IMR-90 (cell line): ENCODE results near the gene ARF1. TPM values are rescaled to one million over a fixed set of nuclear protein-coding genes. Genes with fewer than 3 reads are reported as not detected.

Experiments
- ATAC-seq: fragments of 200-7000 bp; cut with Tn5 transposase; 2 replicates; pipeline ENCODE4 v1.9.1; 2020; ENCODE audit warnings: low read depth, mild to moderate bottlenecking, moderate library complexity
- BruUV-seq: library from RNA; stranded (reverse); fragments of 400-500 nt; replicated peaks from 2 replicates; lab custom pipeline; 2021; lab: Mats Ljungman, UMichigan
- CTCF ChIA-PET: fragments of 300-600 bp; formaldehyde crosslinking; extraction: SDS; loops from one replicate; lab custom pipeline; 2021; ENCODE audit warnings: antibody characterized with exemption; lab: Yijun Ruan, JAX
- POLR2A ChIA-PET: fragments of 300-600 bp; sonication (Branson Sonifier 250); formaldehyde crosslinking; loops from one replicate; lab custom pipeline; 2022; ENCODE audit warnings: antibody characterized with exemption; ENCODE audit not compliant: unreplicated experiment; lab: Charles Lee
- DNase-seq: peaks from one replicate; pipeline ENCODE4 v3.0.0; 2013
- H2AFZ ChIP-seq: replicated peaks from 2 replicates; pipeline ENCODE3; 2013; ENCODE audit warnings: low read length, mild to moderate bottlenecking; ENCODE audit not compliant: poor library complexity
- H2AK5ac ChIP-seq: 2 replicates; pipeline ENCODE4 v1.6.1; 2013; ENCODE audit warnings: low read depth, low read length, inconsistent platforms
- H2AK9ac ChIP-seq: replicated peaks from 2 replicates; pipeline ENCODE3; 2013; ENCODE audit warnings: mild to moderate bottlenecking, low read depth, low read length, moderate library complexity; ENCODE audit not compliant: poor library complexity
- H2BK120ac ChIP-seq: 2 replicates; pipeline ENCODE4 v1.6.1; 2013; ENCODE audit warnings: low read depth, low read length, inconsistent platforms
- H2BK15ac ChIP-seq: 3 replicates; pipeline ENCODE4 v1.6.1; 2013; ENCODE audit warnings: low read depth, low read length, inconsistent platforms
- H2BK20ac ChIP-seq: 2 replicates; pipeline ENCODE4 v1.6.1; 2013; ENCODE audit warnings: low read depth, mild to moderate bottlenecking, inconsistent platforms, low read length, moderate library complexity
- H2BK5ac ChIP-seq: 2 replicates; pipeline ENCODE4 v1.6.1; 2013; ENCODE audit warnings: mild to moderate bottlenecking, low read depth, low read length, inconsistent platforms; ENCODE audit not compliant: poor library complexity, severe bottlenecking
- H3K14ac ChIP-seq: replicated peaks from 2 replicates; pipeline ENCODE4 v1.6.1; 2013; ENCODE audit warnings: low read depth, low read length, inconsistent platforms
- H3K18ac ChIP-seq: 2 replicates; pipeline ENCODE4 v1.6.1; 2013; ENCODE audit warnings: low read depth, low read length, control low read depth
- H3K23ac ChIP-seq: 2 replicates; pipeline ENCODE4 v1.6.1; 2013; ENCODE audit warnings: low read depth, low read length, inconsistent platforms
- H3K27ac ChIP-seq: 2 replicates; pipeline ENCODE4 v1.5.1; 2013; ENCODE audit warnings: mild to moderate bottlenecking, control low read depth, low read length; ENCODE audit not compliant: insufficient read depth
- H3K27me3 ChIP-seq: 2 replicates; pipeline ENCODE4 v1.6.1; 2013; ENCODE audit warnings: low read length; ENCODE audit not compliant: control insufficient read depth, insufficient read depth
- H3K36me3 ChIP-seq: 2 replicates; pipeline ENCODE4 v1.6.1; 2013; ENCODE audit warnings: low read length, mixed read lengths; ENCODE audit not compliant: control insufficient read depth, insufficient read depth
- H3K4ac ChIP-seq: 2 replicates; pipeline ENCODE4 v1.6.1; 2013; ENCODE audit warnings: low read depth, low read length, inconsistent platforms
- H3K4me1 ChIP-seq: 2 replicates; pipeline ENCODE4 v1.6.1; 2013; ENCODE audit warnings: low read length, mixed read lengths; ENCODE audit not compliant: control insufficient read depth, insufficient read depth
- H3K4me2 ChIP-seq: 2 replicates; pipeline ENCODE4 v1.6.1; 2013; ENCODE audit warnings: low read depth, mild to moderate bottlenecking, control low read depth, low read length, moderate library complexity
- H3K4me3 ChIP-seq: 2 replicates; pipeline ENCODE4 v1.5.1; 2013; ENCODE audit warnings: low read depth, mild to moderate bottlenecking, control low read depth, low read length, moderate library complexity; ENCODE audit not compliant: insufficient read depth
- H3K56ac ChIP-seq: 2 replicates; pipeline ENCODE4 v1.6.1; 2013; ENCODE audit warnings: low read length, inconsistent platforms; ENCODE audit not compliant: insufficient read depth; ENCODE audit errors: extremely low read depth
- H3K79me1 ChIP-seq, 2 experiments: 2 replicates each; pipeline ENCODE4 v1.6.1; 2013; ENCODE audit warnings: low read length in 2 of 2, inconsistent platforms in 1 of 2, low read depth in 1 of 2
- H3K9ac ChIP-seq: 2 replicates; pipeline ENCODE4 v1.6.1; 2013; ENCODE audit warnings: low read depth, low read length, control low read depth
- H3K9me1 ChIP-seq: 2 replicates; pipeline ENCODE4 v1.6.1; 2013; ENCODE audit warnings: low read length, inconsistent platforms; ENCODE audit not compliant: insufficient read depth
- H3K9me3 ChIP-seq: 2 replicates; pipeline ENCODE4 v1.6.1; 2013; ENCODE audit warnings: low read length; ENCODE audit not compliant: control insufficient read depth, insufficient read depth
- H4K20me1 ChIP-seq: 2 replicates; pipeline ENCODE4 v1.6.1; 2013; ENCODE audit warnings: low read length, inconsistent platforms; ENCODE audit not compliant: insufficient read depth
- H4K5ac ChIP-seq: 2 replicates; pipeline ENCODE4 v1.6.1; 2013; ENCODE audit warnings: mild to moderate bottlenecking, low read depth, low read length, control low read depth
- H4K8ac ChIP-seq, 2 experiments: 2 replicates each; pipeline ENCODE4 v1.6.1; 2013; ENCODE audit warnings: low read depth in 2 of 2, low read length in 2 of 2, control low read depth in 1 of 2, inconsistent platforms in 1 of 2
- H4K91ac ChIP-seq: 2 replicates; pipeline ENCODE4 v1.6.1; 2013; ENCODE audit warnings: low read depth, low read length, inconsistent platforms; ENCODE audit not compliant: insufficient read depth
- BHLHE40 ChIP-seq: fragments of 150-350 bp; IDR thresholded peaks from 2 replicates; pipeline ENCODE4 v1.6.1; 2016; ENCODE audit warnings: mild to moderate bottlenecking, low read depth, low read length
- CEBPB ChIP-seq: IDR thresholded peaks from 2 replicates; pipeline ENCODE4 v1.6.1; 2012; ENCODE audit warnings: low read depth, low read length, improper control_type of control experiment
- CHD1 ChIP-seq: IDR thresholded peaks from 2 replicates; pipeline ENCODE4 v1.6.1; 2012; ENCODE audit warnings: low read depth, low read length, improper control_type of control experiment
- CTCF ChIP-seq: conservative IDR thresholded peaks from 2 replicates; pipeline ENCODE4 v1.5.1; 2012; ENCODE audit warnings: mild to moderate bottlenecking, low read depth, low read length, improper control_type of control experiment
- FOS ChIP-seq: fragments of 150-350 bp; IDR thresholded peaks from 2 replicates; pipeline ENCODE4 v1.6.1; 2016; ENCODE audit warnings: low read depth, low read length
- MAFK ChIP-seq: IDR thresholded peaks from 2 replicates; pipeline ENCODE4 v1.6.1; 2012; ENCODE audit warnings: low read depth, low read length, improper control_type of control experiment
- MXI1 ChIP-seq: IDR thresholded peaks from 2 replicates; pipeline ENCODE4 v1.6.1; 2012; ENCODE audit warnings: low read depth, mild to moderate bottlenecking, low read length, moderate library complexity, borderline replicate concordance
- NFE2L2 ChIP-seq: fragments of 150-350 bp; IDR thresholded peaks from 2 replicates; pipeline ENCODE4 v1.6.1; 2016; ENCODE audit warnings: low read depth, mild to moderate bottlenecking, low read length
- RAD21 ChIP-seq: IDR thresholded peaks from 2 replicates; pipeline ENCODE4 v1.6.1; 2012; ENCODE audit warnings: low read length, improper control_type of control experiment
- RCOR1 ChIP-seq: IDR thresholded peaks from 2 replicates; pipeline ENCODE4 v1.6.1; 2012; ENCODE audit warnings: mild to moderate bottlenecking, low read length, improper control_type of control experiment; ENCODE audit not compliant: insufficient replicate concordance
- RFX5 ChIP-seq: IDR thresholded peaks from 2 replicates; pipeline ENCODE4 v1.8.0; 2012; ENCODE audit warnings: low read depth, mild to moderate bottlenecking, low read length, moderate library complexity
- SMC3 ChIP-seq: fragments of 150-350 bp; IDR thresholded peaks from 2 replicates; pipeline ENCODE4 v1.6.1; 2016; ENCODE audit warnings: low read depth, mild to moderate bottlenecking, antibody characterized with exemption, low read length, moderate library complexity
- USF2 ChIP-seq: fragments of 150-350 bp; IDR thresholded peaks from 2 replicates; pipeline ENCODE4 v1.6.1; 2017; ENCODE audit warnings: mild to moderate bottlenecking, antibody characterized with exemption, low read length, low read depth
- WGBS, 2 experiments: methylation state at CpG; one replicate each; pipeline versions ENCODE4 v1.1.5 to v1.1.7; 2013; ENCODE audit warnings: missing lambda C conversion rate in 2 of 2; ENCODE audit not compliant: insufficient read length in 1 of 2; ENCODE audit errors: extremely low coverage in 2 of 2; 5-methylcytosine and 5-hydroxymethylcytosine counted together
- dilution Hi-C: fragments of 300-500 bp; cut with HindIII; formaldehyde crosslinking; loops from one replicate; pipeline ENCODE4 v1.14.3; 2018; ENCODE audit warnings: low sequenced_read_pairs; ENCODE audit not compliant: unreplicated experiment
- in situ Hi-C: fragments of 300-500 bp; cut with MboI; formaldehyde crosslinking; loops from 3 replicates; pipeline ENCODE4 v1.14.3; 2019; ENCODE audit warnings: low sequenced_read_pairs, inconsistent platforms, mixed read lengths
- intact Hi-C: fragments of 100-400 bp; cut with micrococcal nuclease; formaldehyde crosslinking; loops from 2 replicates; pipeline ENCODE4 v1.10.0; 2022
- polyA plus RNA-seq, 3 experiments: library from polyadenylated mRNA; depleted of rRNA; stranded (reverse); fragments of >200 nt; gene quantifications; 2 replicates each; pipeline ENCODE4 v1.2.3, GENCODE V29; 2012; ENCODE audit warnings: low replicate concordance in 1 of 3
- total RNA-seq: library from RNA; depleted of rRNA; stranded (reverse); fragments of >200 nt; gene quantifications from 2 replicates; pipeline ENCODE4 v1.2.3, GENCODE V29; 2012

Gene ARF1
- total and polyA plus RNA-seq, 2 of the 4 experiments (the other 2 are of a cell fraction), result 330 to 1,100 TPM

GRCh38 chr1:228034954-228035837 lies 47.3 kb upstream of the ARF1 start (continued):
- TF ChIP-seq FOS, result no peak

- Histone ChIP-seq H3K23ac (no peak overlapping the region), H2AK5ac (no peak overlapping the region), H3K4me2 (no peak overlapping the region), H4K91ac (no peak overlapping the region), H3K9me1 (no peaks in the 10 kb centered on the region), H3K18ac (no peak overlapping the region), H3K9ac (no peak overlapping the region), H3K9me3 (no peaks in the 10 kb centered on the region), H4K20me1 (no peaks in the 10 kb centered on the region), H3K36me3 (no peaks in the 10 kb centered on the region), H2BK15ac (no peak overlapping the region), H3K4me3 (no peak overlapping the region), H2BK120ac (no peak overlapping the region), H2BK5ac (no peak overlapping the region), H3K14ac (no peak overlapping the region), H2AFZ (no peak overlapping the region), H3K4ac (no peak overlapping the region), H3K27ac (no peak overlapping the region), H3K4me1 (no peaks in the 10 kb centered on the region), H3K79me1 (no peaks in the 10 kb centered on the region), H2BK20ac (no peak overlapping the region), H3K56ac (no peak overlapping the region), H3K27me3 (peaks cover 39% of the 10 kb centered on the region), H2AK9ac (no peak overlapping the region), H4K8ac (no peak overlapping the region), H4K5ac (no peak overlapping the region)
- ATAC-seq (no peak), DNase-seq (no peak)
- dilution Hi-C loops (no loop called here), in situ Hi-C loops (no loop called here), intact Hi-C loops (no loop called here)
- CTCF ChIA-PET, result no interaction called here
- no TSS peak for BruUV-seq
- POLR2A ChIA-PET, result no interaction called here
- no CpG with 5 or more reads among the region's 5 CpGs for WGBS, 2 experiments
- no peak for TF ChIP-seq MAFK
- TF ChIP-seq CHD1, result no peak
- no peak for TF ChIP-seq RAD21
- no peak for TF ChIP-seq USF2
- no peak for TF ChIP-seq FOS
- no peak for TF ChIP-seq CTCF
- TF ChIP-seq SMC3, result no peak
- no peak for TF ChIP-seq RCOR1
- no peak for TF ChIP-seq CEBPB
- TF ChIP-seq RFX5, result no peak
- TF ChIP-seq BHLHE40, result no peak
- TF ChIP-seq MXI1, result no peak
- no peak for TF ChIP-seq NFE2L2
These were observed 46.7 kb upstream of the ARF1 start for GRCh38 chr1:228035844-228036243.
